NCI-H446 (cell line): ENCODE measurements around the gene POLRMT.
"Not testable (repeated sequence)": the region's sequence is repeated elsewhere in the genome, so short reads cannot be mapped to it uniquely, and the experiment has no call there.

Experiments
- DNase-seq, 2 experiments: peaks; one replicate each; lab custom pipeline; 2025; lab: John Stamatoyannopoulos, UW

Gene POLRMT

GRCh38 chr19:628168-628567 lies 5.2 kb downstream of the POLRMT start:
- DNase-seq, result no peak

GRCh38 chr19:626566-626965 lies 6.8 kb downstream of the POLRMT start:
- DNase-seq, result not testable (repeated sequence)

- DNase-seq, result no peak
Observed at GRCh38 chr19:625257-625656, 8.1 kb downstream of the POLRMT start.

GRCh38 chr19:624433-625109 lies 8.8 kb downstream of the POLRMT start:
- no peak for DNase-seq

- DNase-seq, result no peak
Observed at GRCh38 chr19:623974-624373, 9.4 kb downstream of the POLRMT start.

- no peak for DNase-seq
Observed at GRCh38 chr19:623175-623916, 10.0 kb downstream of the POLRMT start.

GRCh38 chr19:622666-623065 lies 10.7 kb downstream of the POLRMT start:
- DNase-seq, result no peak

- DNase-seq, result no peak
Observed at GRCh38 chr19:621819-622218, 11.5 kb downstream of the POLRMT start.

- not testable (repeated sequence) for DNase-seq
Observed at GRCh38 chr19:621191-621590, 12.1 kb downstream of the POLRMT start.

- no peak for DNase-seq
Observed at GRCh38 chr19:620166-620862, 13.0 kb downstream of the POLRMT start.

- DNase-seq, result no peak
Observed at GRCh38 chr19:619286-620002, 13.9 kb downstream of the POLRMT start.

GRCh38 chr19:618674-619285 lies 14.6 kb downstream of the POLRMT start:
- DNase-seq, result no peak

- no peak for DNase-seq
Observed at GRCh38 chr19:618247-618619, 15.1 kb downstream of the POLRMT start.

GRCh38 chr19:617551-618246 lies 15.6 kb downstream of the POLRMT start:
- DNase-seq, result no peak

GRCh38 chr19:616747-617526 lies 16.4 kb downstream of the POLRMT start:
- no peak for DNase-seq

- no peak for DNase-seq
Observed at GRCh38 chr19:616062-616700, 17.2 kb downstream of the POLRMT start.

GRCh38 chr19:615619-616018 lies 17.7 kb downstream of the POLRMT start:
- DNase-seq, result no peak

- no peak for DNase-seq
Observed at GRCh38 chr19:613732-614567, 19.4 kb downstream of the POLRMT start.

GRCh38 chr19:612941-613340 lies 20.4 kb downstream of the POLRMT start:
- no peak for DNase-seq
